D721Med (cell line): Measurements from ENCODE around the gene TAGAP.

Experiments used
- DNase-seq: peaks from one replicate; pipeline ENCODE4 v3.0.0; 2011; ENCODE audit warnings: low spot score; ENCODE audit not compliant: insufficient read length
- FAIRE-seq: peaks from 2 replicates; lab custom pipeline; 2011; peaks lifted over from hg19 to GRCh38; lab: Jason Lieb, UNC
- CTCF ChIP-seq: IDR thresholded peaks from 2 replicates; pipeline ENCODE4 v1.5.1; 2012; ENCODE audit warnings: mild to moderate bottlenecking, control low read depth; ENCODE audit not compliant: insufficient read depth; ENCODE audit errors: missing control alignments

TAGAP gene

GRCh38 chr6:159056432-159056831 lies 11.6 kb upstream of the TAGAP start:
- no peak for DNase-seq
- no peak for TF ChIP-seq CTCF
- no peak for FAIRE-seq

GRCh38 chr6:159056003-159056402 lies 11.2 kb upstream of the TAGAP start:
- FAIRE-seq, result no peak
- no peak for TF ChIP-seq CTCF
- DNase-seq, result no peak

- no peak for FAIRE-seq
- no peak for DNase-seq
- no peak for TF ChIP-seq CTCF
Observed at GRCh38 chr6:159053781-159054398, 9.1 kb upstream of the TAGAP start.

- no peak for TF ChIP-seq CTCF
- FAIRE-seq, result no peak
- DNase-seq, result no peak
Observed at GRCh38 chr6:159052720-159053119, 7.9 kb upstream of the TAGAP start.

GRCh38 chr6:159047891-159048685 lies 3.3 kb upstream of the TAGAP start:
- no peak for FAIRE-seq
- no peak for DNase-seq
- no peak for TF ChIP-seq CTCF

- no peak for TF ChIP-seq CTCF
- no peak for DNase-seq
- no peak for FAIRE-seq
Observed at GRCh38 chr6:159045801-159046200, 1.0 kb upstream of the TAGAP start.

GRCh38 chr6:159043947-159044346 lies 844 bp downstream of the TAGAP start:
- no peak for DNase-seq
- FAIRE-seq, result no peak
- TF ChIP-seq CTCF, result no peak
